RWPE2 (cell line): ENCODE measurements around the gene PHF2.

Experiments used
- ATAC-seq: fragments of 200-7000 bp; cut with Tn5 transposase; 3 replicates; pipeline ENCODE4 v1.9.1; 2021; ENCODE audit warnings: low read depth
- DNase-seq: peaks from one replicate; pipeline ENCODE4 v3.0.0-alpha.2; 2020; ENCODE audit warnings: low spot score
- H3K27ac ChIP-seq: fragments of 450-650 bp; 2 replicates; pipeline ENCODE4 v1.5.1; 2017; ENCODE audit warnings: mild to moderate bottlenecking; ENCODE audit not compliant: poor library complexity, severe bottlenecking
- H3K27me3 ChIP-seq: fragments of 250-450 bp; sonication (Bioruptor Pico); 2 replicates; pipeline ENCODE4 v1.5.1; 2021; ENCODE audit warnings: mild to moderate bottlenecking, moderate library complexity; ENCODE audit not compliant: insufficient read depth, poor library complexity, severe bottlenecking
- H3K36me3 ChIP-seq: fragments of 250-450 bp; sonication (Bioruptor Pico); 2 replicates; pipeline ENCODE4 v1.5.1; 2020; ENCODE audit warnings: low read depth, mild to moderate bottlenecking, moderate library complexity
- H3K4me1 ChIP-seq: fragments of 250-450 bp; sonication (Bioruptor Pico); 2 replicates; pipeline ENCODE4 v1.5.1; 2021; ENCODE audit warnings: mild to moderate bottlenecking, moderate library complexity; ENCODE audit not compliant: insufficient read depth, poor library complexity, severe bottlenecking
- H3K4me3 ChIP-seq: fragments of 250-450 bp; sonication (Bioruptor Pico); 2 replicates; pipeline ENCODE4 v1.5.1; 2021; ENCODE audit warnings: mild to moderate bottlenecking, moderate library complexity; ENCODE audit not compliant: severe bottlenecking
- H3K9me3 ChIP-seq: fragments of 250-450 bp; sonication (Bioruptor Pico); 2 replicates; pipeline ENCODE4 v1.5.1; 2021; ENCODE audit warnings: mild to moderate bottlenecking, moderate library complexity; ENCODE audit not compliant: severe bottlenecking
- TF ChIP-seq, protein P1 (sequence below): fragments of 450-650 bp; IDR thresholded peaks from one replicate; pipeline ENCODE4 v1.5.1; 2017; ENCODE audit warnings: mild to moderate bottlenecking, moderate library complexity; ENCODE audit not compliant: poor library complexity, severe bottlenecking

The PHF2 gene

DNA sequence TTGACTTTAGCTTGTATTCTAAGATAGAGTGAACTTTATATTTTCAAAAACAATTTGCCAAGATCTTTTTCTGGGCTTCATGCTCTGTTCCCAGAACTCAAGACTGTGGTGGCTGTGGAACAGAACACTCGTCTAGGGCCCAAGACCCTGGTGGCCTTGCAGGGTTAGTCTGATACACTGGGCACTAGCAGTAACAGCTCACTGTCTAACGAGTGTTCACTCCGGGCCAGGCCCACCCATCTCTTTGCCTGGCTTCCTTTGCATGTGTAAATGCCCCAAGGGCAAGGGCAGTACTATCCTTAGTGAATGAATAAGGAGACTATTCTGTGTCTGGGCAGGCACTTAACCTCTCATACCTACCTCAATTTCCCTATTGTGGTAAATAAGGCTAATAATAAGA is 47.4 kb downstream of the PHF2 start:
- no peaks in the 10 kb centered on the region for H3K4me1 ChIP-seq
- H3K4me3 ChIP-seq = no peak overlapping the region
- H3K27me3 ChIP-seq = no peaks in the 10 kb centered on the region
- TF ChIP-seq, protein P1, sequence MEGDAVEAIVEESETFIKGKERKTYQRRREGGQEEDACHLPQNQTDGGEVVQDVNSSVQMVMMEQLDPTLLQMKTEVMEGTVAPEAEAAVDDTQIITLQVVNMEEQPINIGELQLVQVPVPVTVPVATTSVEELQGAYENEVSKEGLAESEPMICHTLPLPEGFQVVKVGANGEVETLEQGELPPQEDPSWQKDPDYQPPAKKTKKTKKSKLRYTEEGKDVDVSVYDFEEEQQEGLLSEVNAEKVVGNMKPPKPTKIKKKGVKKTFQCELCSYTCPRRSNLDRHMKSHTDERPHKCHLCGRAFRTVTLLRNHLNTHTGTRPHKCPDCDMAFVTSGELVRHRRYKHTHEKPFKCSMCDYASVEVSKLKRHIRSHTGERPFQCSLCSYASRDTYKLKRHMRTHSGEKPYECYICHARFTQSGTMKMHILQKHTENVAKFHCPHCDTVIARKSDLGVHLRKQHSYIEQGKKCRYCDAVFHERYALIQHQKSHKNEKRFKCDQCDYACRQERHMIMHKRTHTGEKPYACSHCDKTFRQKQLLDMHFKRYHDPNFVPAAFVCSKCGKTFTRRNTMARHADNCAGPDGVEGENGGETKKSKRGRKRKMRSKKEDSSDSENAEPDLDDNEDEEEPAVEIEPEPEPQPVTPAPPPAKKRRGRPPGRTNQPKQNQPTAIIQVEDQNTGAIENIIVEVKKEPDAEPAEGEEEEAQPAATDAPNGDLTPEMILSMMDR = no peak
- DNase-seq (no peak), ATAC-seq (no peak)
- H3K9me3 ChIP-seq = peaks cover 1% of the 10 kb centered on the region
- H3K36me3 ChIP-seq = no peaks in the 10 kb centered on the region
- H3K27ac ChIP-seq = no peak overlapping the region

DNA sequence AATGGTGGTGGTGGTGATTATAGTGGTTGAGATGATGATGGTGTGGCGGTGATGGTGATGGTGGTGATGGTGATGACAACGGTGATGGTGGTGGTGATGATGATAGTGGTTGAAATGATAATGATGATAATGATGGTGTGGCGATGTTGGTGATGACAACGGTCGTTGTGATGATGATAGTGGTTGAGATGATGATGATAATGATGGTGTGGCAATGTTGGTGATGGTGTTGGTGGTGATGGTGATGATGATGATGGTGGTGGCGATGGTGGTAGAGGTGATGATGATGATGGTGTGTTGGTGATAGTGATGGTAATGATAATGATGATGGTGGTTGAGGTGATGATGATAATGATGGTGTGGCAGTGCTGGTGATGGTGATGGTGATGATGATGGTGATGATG is 48.0 kb downstream of the PHF2 start:
- Histone ChIP-seq H3K27ac (no peak overlapping the region), H3K27me3 (no peaks in the 10 kb centered on the region), H3K4me3 (no peak overlapping the region), H3K36me3 (no peaks in the 10 kb centered on the region), H3K4me1 (no peaks in the 10 kb centered on the region), H3K9me3 (peaks cover 1% of the 10 kb centered on the region)
- DNase-seq (no peak), ATAC-seq (no peak)
- TF ChIP-seq, protein P1 = no peak

DNA sequence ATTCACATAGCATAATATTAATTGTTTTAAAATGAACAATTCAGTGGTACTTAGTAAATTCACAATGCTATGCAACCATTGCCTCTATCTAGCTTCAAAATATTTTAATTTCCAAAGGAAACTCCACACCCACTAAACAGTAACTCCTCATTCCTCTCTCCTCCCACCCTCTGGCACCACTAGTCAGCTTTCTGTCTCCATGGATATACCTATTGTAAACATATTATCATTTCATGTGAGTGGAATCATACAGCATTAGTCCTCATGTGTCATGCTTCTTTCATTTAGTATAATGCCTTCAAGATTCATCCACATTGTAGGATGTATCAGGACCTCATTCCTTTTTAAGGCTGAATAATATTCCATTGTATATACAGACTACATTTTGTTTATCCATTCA is 48.6 kb downstream of the PHF2 start:
- Histone ChIP-seq H3K27me3 (no peaks in the 10 kb centered on the region), H3K4me3 (no peak overlapping the region), H3K9me3 (peaks cover 1% of the 10 kb centered on the region), H3K4me1 (no peaks in the 10 kb centered on the region), H3K27ac (no peak overlapping the region), H3K36me3 (no peaks in the 10 kb centered on the region)
- TF ChIP-seq, protein P1 = no peak
- no peak for DNase-seq
- no peak for ATAC-seq

DNA sequence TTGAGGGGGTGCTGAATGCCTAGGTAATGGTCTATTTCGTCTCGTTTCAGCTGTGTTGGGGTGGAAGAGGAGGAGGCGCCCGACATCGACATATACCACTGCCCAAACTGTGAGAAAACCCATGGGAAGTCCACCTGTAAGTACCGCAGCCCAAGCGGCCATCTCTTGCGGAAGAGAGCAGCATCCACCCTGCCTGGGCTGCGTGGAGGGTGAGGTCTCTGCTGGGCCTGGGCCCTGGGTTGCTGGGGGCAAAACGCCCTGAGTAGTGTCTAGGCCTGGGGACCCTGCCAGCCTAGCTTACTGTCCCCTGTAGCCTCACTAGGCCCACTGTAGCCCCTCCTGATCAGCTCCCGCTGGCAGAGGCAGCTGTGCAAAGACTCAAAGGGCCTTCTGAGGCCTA is 53.5 kb downstream of the PHF2 start:
- no peak for DNase-seq
- H3K4me3 ChIP-seq = no peak overlapping the region
- ATAC-seq = no peak
- TF ChIP-seq, protein P1 = no peak
- H3K27ac ChIP-seq = no peak overlapping the region
- H3K4me1 ChIP-seq = no peaks in the 10 kb centered on the region
- peaks cover 1% of the 10 kb centered on the region for H3K9me3 ChIP-seq
- H3K36me3 ChIP-seq = no peaks in the 10 kb centered on the region
- no peaks in the 10 kb centered on the region for H3K27me3 ChIP-seq

DNA sequence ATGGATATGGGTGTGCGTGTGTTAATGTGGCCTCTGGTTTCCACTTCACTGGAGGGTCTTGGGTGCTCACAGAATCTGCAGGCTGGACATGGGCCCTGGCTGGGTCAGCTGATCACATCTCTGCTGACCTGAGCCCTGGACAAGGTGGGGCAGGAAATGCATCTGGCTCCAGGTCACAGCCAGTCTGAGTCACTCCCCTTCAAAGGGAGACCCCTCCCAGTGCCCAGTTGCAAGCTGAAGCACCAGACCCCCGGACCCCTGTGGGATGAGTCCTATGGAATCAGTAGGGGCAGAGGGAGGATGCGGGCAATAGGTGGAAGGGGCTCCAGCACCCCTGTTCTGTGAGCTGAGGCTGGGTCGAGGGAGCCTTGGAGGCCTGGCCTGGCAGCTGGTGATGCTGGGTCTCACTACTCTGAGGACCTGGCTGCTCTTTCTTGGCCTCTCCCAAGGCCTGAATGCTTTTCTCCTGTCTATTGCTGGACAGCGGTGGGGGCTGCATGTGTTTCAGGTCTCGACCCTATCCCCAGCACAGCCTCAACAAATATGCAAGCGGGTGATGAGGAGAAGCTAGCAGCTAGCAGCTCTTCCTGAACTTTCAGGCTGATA is 54.5 kb downstream of the PHF2 start:
- no peak for ATAC-seq
- Histone ChIP-seq H3K4me3 (no peak overlapping the region), H3K9me3 (peaks cover 1% of the 10 kb centered on the region), H3K4me1 (no peaks in the 10 kb centered on the region), H3K36me3 (no peaks in the 10 kb centered on the region), H3K27me3 (no peaks in the 10 kb centered on the region), H3K27ac (no peak overlapping the region)
- no peak for DNase-seq
- TF ChIP-seq, protein P1 = no peak
